CD4-positive, alpha-beta T cell (primary cell): Measurements from ENCODE around the gene DGKB. TPM values are rescaled to one million over a fixed set of nuclear protein-coding genes. Genes with fewer than 3 reads are reported as not detected.

Experiments used
- ATAC-seq: fragments of 200-7000 bp; cut with Tn5 transposase; one replicate; pipeline ENCODE4 v1.10.0; 2022; ENCODE audit warnings: mild to moderate bottlenecking; ENCODE audit not compliant: poor library complexity
- CTCF ChIA-PET: fragments of 350-600 bp; sonication (Branson Sonifier 250); formaldehyde crosslinking; loops from one replicate; lab custom pipeline; 2021; ENCODE audit warnings: antibody characterized with exemption, inconsistent platforms; lab: Charles Lee
- POLR2A ChIA-PET: fragments of 350-600 bp; sonication (Branson Sonifier 250); formaldehyde crosslinking; loops from one replicate; lab custom pipeline; 2021; ENCODE audit warnings: antibody characterized with exemption, inconsistent platforms; lab: Charles Lee
- DNase-seq, 14 experiments: peaks; one replicate each; pipeline ENCODE4 v3.0.0-alpha.2; 2013 to 2020; ENCODE audit warnings: mixed read lengths in 2 of 14
- H3K27ac ChIP-seq, 2 donors: one replicate each; pipeline versions ENCODE4 v1.5.1 to v1.7.0; 2013; ENCODE audit warnings: low read length in 2 of 2, low read depth in 1 of 2, mild to moderate bottlenecking in 1 of 2
- H3K27me3 ChIP-seq, 2 experiments: 1 replicate in 1 of 2; 2 replicates in 1 of 2; pipeline versions ENCODE4 v1.6.1 to v1.7.0; 2013; ENCODE audit warnings: low read length in 2 of 2, control low read depth in 1 of 2, mild to moderate bottlenecking in 1 of 2, moderate library complexity in 1 of 2; ENCODE audit not compliant: insufficient read depth in 2 of 2, control insufficient read depth in 1 of 2
- H3K36me3 ChIP-seq: one replicate; pipeline ENCODE4 v1.6.1; 2013; ENCODE audit warnings: low read length, control low read depth; ENCODE audit not compliant: insufficient read depth
- H3K4me1 ChIP-seq: one replicate; pipeline ENCODE4 v1.6.1; 2013; ENCODE audit warnings: low read length, control low read depth; ENCODE audit not compliant: insufficient read depth
- H3K4me3 ChIP-seq: one replicate; pipeline ENCODE4 v1.5.1; 2013; ENCODE audit warnings: mild to moderate bottlenecking, low read length, moderate library complexity
- H3K9me3 ChIP-seq, 2 experiments: 1 replicate in 1 of 2; 2 replicates in 1 of 2; pipeline versions ENCODE4 v1.6.1 to v1.7.0; 2013; ENCODE audit warnings: low read length in 2 of 2, mild to moderate bottlenecking in 2 of 2, control low read depth in 1 of 2, moderate library complexity in 1 of 2; ENCODE audit not compliant: control insufficient read depth in 1 of 2, insufficient read depth in 1 of 2
- H3K27ac Mint-ChIP-seq: one replicate; pipeline ENCODE4 v1.8.0; 2020; ENCODE audit warnings: mixed read lengths
- H3K27me3 Mint-ChIP-seq: one replicate; pipeline ENCODE4 v1.8.0; 2021; ENCODE audit warnings: mixed read lengths
- H3K36me3 Mint-ChIP-seq: one replicate; pipeline ENCODE4 v1.8.0; 2021; ENCODE audit warnings: low read depth, mixed read lengths
- H3K4me1 Mint-ChIP-seq: one replicate; pipeline ENCODE4 v1.8.0; 2021; ENCODE audit warnings: low read depth, mixed read lengths
- H3K4me3 Mint-ChIP-seq: one replicate; pipeline ENCODE4 v1.8.0; 2020; ENCODE audit warnings: mild to moderate bottlenecking, mixed read lengths
- H3K9me3 Mint-ChIP-seq: one replicate; pipeline ENCODE4 v1.8.0; 2020; ENCODE audit warnings: mixed read lengths
- CTCF ChIP-seq: fragments of 200-600 bp; IDR thresholded peaks from one replicate; pipeline ENCODE4 v1.8.0; 2022; ENCODE audit warnings: antibody characterized with exemption, mild to moderate bottlenecking
- intact Hi-C, 2 experiments: fragments of 100-400 bp; cut with DNase I in 1 of 2; cut with micrococcal nuclease in 1 of 2; formaldehyde crosslinking; loops; one replicate each; pipeline versions ENCODE4 v1.15.1 to v1.9.0; 2023 to 2025; cut with DNase I, micrococcal nuclease
- total RNA-seq, 174 experiments: library from RNA in 2 of 174; stranded (reverse) in 2 of 174; gene quantifications; one replicate each; pipeline ENCODE4 v1.2.3 and lab custom pipeline; 2021 to 2026

Gene DGKB
- total RNA-seq, 2 experiments from 2014 or later = not detected

GRCh38 chr7:14507617-14508016 lies 394.9 kb downstream of the DGKB start:
- Mint-ChIP-seq H3K27ac (no peak overlapping the region), H3K9me3 (peaks cover 9% of the 10 kb centered on the region), H3K27me3 (no peaks in the 10 kb centered on the region), H3K4me1 (no peaks in the 10 kb centered on the region), H3K36me3 (no peaks in the 10 kb centered on the region), H3K4me3 (no peak overlapping the region)
- Histone ChIP-seq H3K27ac (no peak overlapping the region), H3K4me3 (no peak overlapping the region), H3K9me3 (peaks cover 0 to 4% of the 10 kb centered on the region in 2 experiments), H3K4me1 (no peaks in the 10 kb centered on the region), H3K27me3 (no peaks in the 10 kb centered on the region), H3K36me3 (no peaks in the 10 kb centered on the region)
- ChIA-PET POLR2A (no interaction called here), CTCF (no interaction called here)
- DNase-seq (no peak), ATAC-seq (no peak)
- no peak for TF ChIP-seq CTCF
- intact Hi-C loops = no loop called here

- Histone ChIP-seq H3K27ac (no peak overlapping the region), H3K4me1 (no peaks in the 10 kb centered on the region), H3K9me3 (peaks cover 0 to 4% of the 10 kb centered on the region in 2 experiments), H3K36me3 (no peaks in the 10 kb centered on the region), H3K27me3 (no peaks in the 10 kb centered on the region), H3K4me3 (no peak overlapping the region)
- intact Hi-C loops = no loop called here
- ATAC-seq (no peak), DNase-seq (no peak)
- Mint-ChIP-seq H3K4me1 (no peaks in the 10 kb centered on the region), H3K27me3 (no peaks in the 10 kb centered on the region), H3K36me3 (no peaks in the 10 kb centered on the region), H3K27ac (no peak overlapping the region), H3K4me3 (no peak overlapping the region), H3K9me3 (peaks cover 6% of the 10 kb centered on the region)
- ChIA-PET POLR2A (no interaction called here), CTCF (no interaction called here)
- no peak for TF ChIP-seq CTCF
Observed at GRCh38 chr7:14505906-14506305, 396.6 kb downstream of the DGKB start.

GRCh38 chr7:14504134-14504533 lies 398.4 kb downstream of the DGKB start:
- ChIA-PET POLR2A (no interaction called here), CTCF (no interaction called here)
- Mint-ChIP-seq H3K9me3 (peaks cover 6% of the 10 kb centered on the region), H3K36me3 (no peaks in the 10 kb centered on the region), H3K27ac (no peak overlapping the region), H3K4me3 (no peak overlapping the region), H3K4me1 (no peaks in the 10 kb centered on the region), H3K27me3 (no peaks in the 10 kb centered on the region)
- no peak overlapping the region for H3K27ac ChIP-seq
- H3K9me3 ChIP-seq = no peaks in the 10 kb centered on the region
- ATAC-seq (no peak), DNase-seq (no peak)
- H3K4me3 ChIP-seq = no peak overlapping the region
- no peaks in the 10 kb centered on the region for H3K36me3 ChIP-seq
- no peaks in the 10 kb centered on the region for H3K27me3 ChIP-seq
- H3K4me1 ChIP-seq = no peaks in the 10 kb centered on the region
- intact Hi-C loops = no loop called here
- TF ChIP-seq CTCF = no peak
